Measurements from ENCODE around the gene ZNF799.

ZNF799 gene

DNA sequence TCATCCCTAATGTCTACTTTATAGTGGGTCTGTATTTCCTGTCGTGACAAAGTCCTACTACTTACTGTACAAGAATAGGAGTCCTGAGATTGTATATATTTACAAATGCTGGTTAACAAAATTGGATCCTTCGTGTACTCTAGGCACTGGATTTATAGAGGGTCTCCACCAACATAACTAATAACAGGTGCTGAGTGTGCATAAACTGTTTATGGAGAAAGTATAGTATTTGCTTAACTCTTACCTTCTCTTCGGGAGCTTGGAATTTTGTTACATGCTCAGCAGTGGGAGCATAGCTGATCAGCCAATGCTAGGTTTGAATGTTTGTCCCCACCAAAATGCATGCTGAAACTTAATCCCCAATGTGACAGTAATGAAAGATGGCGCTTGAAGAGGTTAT lies 47.7 kb downstream of the ZNF799 start:
- DNase-seq, result no peak

DNA sequence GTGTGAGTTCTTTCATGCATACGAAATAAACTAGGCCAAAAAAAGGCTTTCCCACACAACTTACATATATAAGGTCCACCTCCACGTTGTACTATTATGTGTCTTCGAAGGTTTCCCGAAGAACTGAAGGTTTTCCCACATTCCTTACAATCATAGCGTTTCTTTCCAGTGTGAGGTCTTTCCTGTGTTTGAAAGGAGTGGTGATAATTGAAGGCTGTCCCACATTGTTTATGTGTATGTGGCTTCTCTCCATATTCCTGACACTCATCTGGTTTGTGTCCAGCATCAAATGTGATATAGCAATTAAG lies 50.2 kb downstream of the ZNF799 start:
- DNase-seq, result no peak

- no peak for DNase-seq
Measured at GRCh38 chr19:12350185-12350889, 50.7 kb downstream of the ZNF799 start.

GRCh38 chr19:12346896-12347295 lies 54.2 kb downstream of the ZNF799 start:
- no peak for DNase-seq

DNA sequence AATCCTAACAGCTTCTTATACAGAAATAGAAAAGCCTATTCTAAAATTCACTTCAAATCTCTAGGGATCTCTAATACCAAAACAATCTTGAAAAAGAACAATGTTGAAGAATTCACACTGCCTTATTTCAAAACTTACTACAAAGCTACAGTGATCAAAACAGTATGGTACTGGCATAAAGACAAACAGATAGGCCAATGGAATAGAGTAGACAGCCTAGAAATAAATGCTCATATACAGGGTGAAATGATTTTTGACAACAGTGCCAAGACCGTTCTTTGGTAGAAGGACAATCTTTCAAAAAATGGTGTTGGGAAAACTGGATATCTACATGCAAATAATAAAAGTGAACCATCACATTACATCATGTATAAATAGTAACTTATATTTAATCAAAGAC lies 55.9 kb downstream of the ZNF799 start:
- DNase-seq, result no peak
